Thoracic aorta (tissue), 2 donors: ENCODE data around the gene MINDY4. TPM values are rescaled to one million over a fixed set of nuclear protein-coding genes. Genes with fewer than 3 reads are reported as not detected.

Experiments
- ATAC-seq: fragments of 150-250 bp; one replicate; pipeline ENCODE4 v1.8.0; 2017; ENCODE audit warnings: low read depth; ENCODE audit not compliant: insufficient number of reproducible peaks, low FRiP score
- DNase-seq: peaks from one replicate; pipeline ENCODE4 v3.0.0-alpha.2; 2020; ENCODE audit warnings: low spot score
- H3K27ac ChIP-seq, 2 donors: fragments of 200-600 bp; sonication (generic); 1 replicate in 1 of 2; 2 replicates in 1 of 2; pipeline ENCODE4 v1.5.1; 2016; ENCODE audit warnings: mild to moderate bottlenecking in 2 of 2, moderate library complexity in 2 of 2
- H3K27me3 ChIP-seq: fragments of 200-600 bp; sonication (generic); replicated peaks from 2 replicates; pipeline ENCODE4 v1.6.0; 2016; ENCODE audit warnings: mild to moderate bottlenecking; ENCODE audit not compliant: insufficient read depth
- H3K36me3 ChIP-seq: fragments of 200-600 bp; sonication (generic); one replicate; pipeline ENCODE4 v1.5.1; 2016
- H3K4me1 ChIP-seq, 2 donors: fragments of 200-600 bp; sonication (generic); 1 replicate in 1 of 2; 2 replicates in 1 of 2; pipeline versions ENCODE4 v1.5.1 to v1.6.0; 2016; ENCODE audit warnings: low read depth in 2 of 2, mild to moderate bottlenecking in 1 of 2; ENCODE audit not compliant: control insufficient read depth in 1 of 2
- H3K4me3 ChIP-seq: fragments of 200-600 bp; sonication (generic); 2 replicates; pipeline ENCODE4 v1.5.1; 2016; ENCODE audit warnings: mild to moderate bottlenecking
- H3K9me3 ChIP-seq: fragments of 200-600 bp; sonication (generic); 2 replicates; pipeline ENCODE4 v1.5.1; 2016
- total RNA-seq, 2 donors: library from RNA; depleted of rRNA; stranded (reverse); fragments of >200 nt; gene quantifications; one replicate each; pipeline versions ENCODE4 v1.1.0 to v1.2.3, GENCODE V29; 2016
- TF ChIP-seq, protein P1 (sequence below): fragments of 200-600 bp; sonication (generic); IDR thresholded peaks from one replicate; pipeline ENCODE4 v1.5.1; 2019; ENCODE audit warnings: antibody characterized with exemption

Gene MINDY4
- total RNA-seq, 2 donors from 2014 or later: 32.0 to 44.0 TPM

DNA sequence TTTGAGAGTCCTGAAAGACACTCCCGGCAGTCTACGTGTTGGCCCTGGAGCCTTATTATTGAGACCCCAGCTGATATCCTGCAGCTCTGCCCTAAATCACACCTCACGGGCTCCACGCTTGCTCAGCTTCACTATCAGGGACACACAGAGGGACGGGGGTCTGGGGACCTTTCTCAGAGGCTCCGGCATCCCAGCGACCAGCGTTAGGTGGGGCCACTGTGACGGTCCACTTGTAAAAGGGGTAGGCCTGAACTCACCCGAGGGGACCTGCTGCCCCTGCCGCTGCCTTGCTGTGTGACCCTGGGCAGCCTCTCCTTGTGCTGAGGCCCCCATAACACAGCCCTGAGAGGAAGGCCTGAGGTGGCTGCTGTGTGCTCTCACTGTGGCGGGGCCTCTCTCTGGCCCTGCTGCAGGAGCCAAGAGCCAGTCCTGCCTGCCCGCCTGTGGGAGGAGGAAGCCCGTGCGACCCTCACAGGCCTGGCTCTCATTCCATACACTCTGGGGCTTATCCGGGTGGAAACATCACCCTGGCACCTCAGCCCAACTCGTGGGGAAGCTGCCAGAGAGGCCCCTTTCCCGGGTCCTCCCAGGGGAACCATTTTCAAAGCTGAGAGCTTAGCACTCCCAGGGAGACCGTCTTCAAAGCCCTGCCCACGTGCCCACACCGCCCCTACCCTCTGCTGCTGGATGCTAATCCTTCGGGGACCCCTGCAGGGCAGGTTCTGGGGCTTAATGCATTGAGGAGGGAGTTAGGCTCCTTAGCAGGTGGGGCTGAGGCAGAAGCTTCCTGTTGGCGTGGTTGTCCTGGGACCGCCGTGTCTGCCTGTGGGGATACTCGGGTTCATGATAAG, 162.1 kb downstream of the MINDY4 start:
- Histone ChIP-seq H3K9me3 (no peaks in the 10 kb centered on the region), H3K36me3 (no peaks in the 10 kb centered on the region), H3K4me1 (peaks cover 0 to 6% of the 10 kb centered on the region in 2 donors), H3K27me3 (no peaks in the 10 kb centered on the region), H3K27ac (no peak overlapping the region), H3K4me3 (no peak overlapping the region)
- DNase-seq: no peak
- no peak for ATAC-seq
- TF ChIP-seq, protein P1, sequence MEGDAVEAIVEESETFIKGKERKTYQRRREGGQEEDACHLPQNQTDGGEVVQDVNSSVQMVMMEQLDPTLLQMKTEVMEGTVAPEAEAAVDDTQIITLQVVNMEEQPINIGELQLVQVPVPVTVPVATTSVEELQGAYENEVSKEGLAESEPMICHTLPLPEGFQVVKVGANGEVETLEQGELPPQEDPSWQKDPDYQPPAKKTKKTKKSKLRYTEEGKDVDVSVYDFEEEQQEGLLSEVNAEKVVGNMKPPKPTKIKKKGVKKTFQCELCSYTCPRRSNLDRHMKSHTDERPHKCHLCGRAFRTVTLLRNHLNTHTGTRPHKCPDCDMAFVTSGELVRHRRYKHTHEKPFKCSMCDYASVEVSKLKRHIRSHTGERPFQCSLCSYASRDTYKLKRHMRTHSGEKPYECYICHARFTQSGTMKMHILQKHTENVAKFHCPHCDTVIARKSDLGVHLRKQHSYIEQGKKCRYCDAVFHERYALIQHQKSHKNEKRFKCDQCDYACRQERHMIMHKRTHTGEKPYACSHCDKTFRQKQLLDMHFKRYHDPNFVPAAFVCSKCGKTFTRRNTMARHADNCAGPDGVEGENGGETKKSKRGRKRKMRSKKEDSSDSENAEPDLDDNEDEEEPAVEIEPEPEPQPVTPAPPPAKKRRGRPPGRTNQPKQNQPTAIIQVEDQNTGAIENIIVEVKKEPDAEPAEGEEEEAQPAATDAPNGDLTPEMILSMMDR: no peak

DNA sequence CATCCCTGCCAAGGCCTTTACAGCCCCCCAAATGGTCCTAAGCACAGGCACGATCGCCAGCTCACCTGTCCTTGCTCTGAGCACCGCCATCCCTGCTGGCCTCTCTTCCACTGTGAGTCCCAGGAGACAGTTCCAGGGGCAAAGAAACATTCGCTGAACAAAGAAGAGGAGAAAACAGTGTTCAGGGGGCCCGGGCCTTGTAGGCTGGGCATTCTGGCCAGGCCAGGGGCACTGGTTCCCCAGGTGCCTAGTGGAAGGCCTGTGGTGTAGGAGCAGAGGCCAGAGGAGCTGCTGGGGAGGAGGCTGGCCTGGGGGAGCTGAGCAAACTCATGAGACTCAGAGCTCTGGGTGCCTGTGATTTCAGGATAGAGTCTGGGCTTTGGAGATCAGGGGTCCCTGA, 163.0 kb downstream of the MINDY4 start:
- DNase-seq (no peak), ATAC-seq (no peak)
- TF ChIP-seq, protein P1: no peak
- Histone ChIP-seq H3K4me3 (no peak overlapping the region), H3K36me3 (no peaks in the 10 kb centered on the region), H3K9me3 (no peaks in the 10 kb centered on the region), H3K4me1 (peaks cover 0 to 10% of the 10 kb centered on the region in 2 donors), H3K27ac (no peak overlapping the region), H3K27me3 (no peaks in the 10 kb centered on the region)

DNA sequence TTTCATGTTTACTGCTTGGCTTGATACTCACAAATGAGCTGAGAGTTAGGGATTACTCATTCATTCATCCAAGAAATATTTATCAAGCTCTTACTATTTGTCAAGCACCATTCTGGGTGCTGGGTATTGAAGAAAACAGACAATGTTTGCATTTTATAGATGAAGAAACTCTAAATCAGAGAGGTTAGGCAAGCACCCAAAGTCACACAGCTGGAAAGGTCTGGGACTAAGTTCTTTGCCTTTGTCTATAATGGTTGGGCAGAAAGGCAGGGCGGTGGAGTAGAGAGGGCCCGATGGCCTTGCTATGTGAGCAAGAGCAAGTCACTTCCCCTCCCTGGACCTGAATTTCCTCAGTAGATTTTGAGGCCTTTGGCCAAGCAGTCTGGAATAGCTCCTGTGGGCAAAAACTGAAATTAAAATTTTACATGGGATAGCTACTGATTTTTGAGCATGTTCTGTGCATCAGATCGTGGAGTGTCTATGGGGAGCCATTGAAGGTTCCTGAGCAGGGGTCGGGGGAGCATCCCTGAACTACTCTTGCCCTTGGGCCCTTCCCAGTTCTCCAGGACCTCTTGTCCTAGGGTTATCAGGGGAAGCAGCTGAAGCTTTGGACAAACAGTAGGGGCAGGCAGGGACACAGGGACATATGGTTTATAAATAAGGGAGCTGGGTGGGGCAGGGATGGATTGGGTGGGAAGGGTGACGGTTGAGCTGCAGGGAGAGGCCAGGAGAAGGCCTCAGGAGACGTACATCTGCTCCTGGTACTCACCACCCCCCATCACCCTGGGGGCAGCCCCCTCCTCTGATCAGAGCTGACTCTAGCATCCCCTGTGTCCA, 163.7 kb downstream of the MINDY4 start:
- H3K4me1 ChIP-seq: peaks cover 0 to 10% of the 10 kb centered on the region in 2 donors
- no peak overlapping the region for H3K27ac ChIP-seq
- no peaks in the 10 kb centered on the region for H3K9me3 ChIP-seq
- TF ChIP-seq, protein P1: no peak
- H3K27me3 ChIP-seq: no peaks in the 10 kb centered on the region
- DNase-seq (no peak), ATAC-seq (no peak)
- no peaks in the 10 kb centered on the region for H3K36me3 ChIP-seq
- no peak overlapping the region for H3K4me3 ChIP-seq

DNA sequence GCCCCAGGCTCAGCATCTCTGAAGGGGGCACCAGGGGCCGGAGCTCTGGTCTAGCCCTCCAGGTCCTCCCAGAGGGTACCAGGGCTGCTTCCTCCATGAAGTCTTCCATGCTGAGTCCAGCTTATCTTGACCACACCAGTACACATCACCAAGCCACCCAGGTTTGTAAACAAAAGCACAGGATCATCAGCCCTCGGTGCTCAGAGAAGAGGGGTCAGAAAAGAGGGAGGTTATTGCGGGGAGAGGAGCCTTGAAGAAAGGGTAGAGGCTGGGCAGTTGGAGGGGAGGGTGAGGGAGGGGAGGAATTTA, 164.3 kb downstream of the MINDY4 start:
- Histone ChIP-seq H3K4me1 (peaks cover 0 to 8% of the 10 kb centered on the region in 2 donors), H3K27me3 (no peaks in the 10 kb centered on the region), H3K4me3 (no peak overlapping the region), H3K36me3 (no peaks in the 10 kb centered on the region), H3K9me3 (no peaks in the 10 kb centered on the region), H3K27ac (no peak overlapping the region)
- TF ChIP-seq, protein P1: no peak
- no peak for ATAC-seq
- DNase-seq: no peak

DNA sequence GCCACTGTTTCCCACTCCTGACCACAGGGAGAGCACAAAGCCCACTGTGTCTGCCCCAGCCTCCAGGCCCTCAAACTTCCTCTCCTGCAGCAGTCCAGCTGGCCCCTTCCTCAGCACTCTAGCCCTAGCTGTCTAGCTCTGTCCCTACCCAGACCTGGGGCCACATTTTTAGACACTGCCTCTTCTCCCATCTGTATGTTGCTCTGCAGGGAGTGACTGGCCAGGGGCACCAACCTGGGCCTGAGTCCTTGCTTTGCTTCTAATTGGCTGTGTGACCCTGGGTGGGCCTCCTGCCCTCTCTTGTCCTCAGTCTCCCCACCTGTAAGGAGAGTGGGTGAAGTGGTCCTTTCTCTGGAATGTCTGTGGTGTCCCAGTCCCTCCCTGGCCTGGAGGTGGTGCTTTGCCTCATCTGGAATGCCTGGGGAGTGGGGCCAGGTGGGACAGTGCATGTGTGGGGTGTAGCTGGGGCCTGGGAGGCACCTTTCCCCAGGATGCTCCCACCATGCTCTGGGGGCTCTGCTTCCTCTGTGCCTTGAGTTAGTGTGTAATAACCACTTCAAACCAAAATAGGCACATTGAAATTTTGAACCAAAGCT, 165.5 kb downstream of the MINDY4 start:
- Histone ChIP-seq H3K27me3 (no peaks in the 10 kb centered on the region), H3K27ac (no peak overlapping the region), H3K4me3 (no peak overlapping the region), H3K4me1 (peaks cover 0 to 4% of the 10 kb centered on the region in 2 donors), H3K9me3 (no peaks in the 10 kb centered on the region), H3K36me3 (no peaks in the 10 kb centered on the region)
- TF ChIP-seq, protein P1: no peak
- ATAC-seq (no peak), DNase-seq (no peak)
